ENCODE results near the gene CFDP1. TPM values are rescaled to one million over a fixed set of nuclear protein-coding genes. Genes with fewer than 3 reads are reported as not detected.
"Not testable (repeated sequence)": the region's sequence is repeated elsewhere in the genome, so short reads cannot be mapped to it uniquely, and the experiment has no call there.

Gene CFDP1
- total and polyA plus RNA-seq, 4 donors = 44.8 to 105 (median 64.1) TPM

GRCh38 chr16:75281826-75282225 is 151.5 kb downstream of the CFDP1 start:
- Histone ChIP-seq H3K27me3 (ENCODE audit: control insufficient read depth in 3 of 3, insufficient read depth in 3 of 3, low read length in 2 of 3) (no peaks in the 10 kb centered on the region), H3K4me3 (no peak overlapping the region), H3K9ac (ENCODE audit: insufficient read depth in 1 of 2, low read length in 2 of 2) (no peak overlapping the region), H3K4me1 (ENCODE audit: control insufficient read depth in 5 of 5, insufficient read depth in 5 of 5, low read length in 5 of 5) (no peaks in the 10 kb centered on the region), H3K36me3 (ENCODE audit: control insufficient read depth in 4 of 4, insufficient read depth in 4 of 4, low read length in 4 of 4) (no peaks in the 10 kb centered on the region), H3K9me3 (ENCODE audit: control insufficient read depth in 4 of 4, insufficient read depth in 3 of 4, low read length in 3 of 4) (no peaks in the 10 kb centered on the region), H3K27ac (ENCODE audit: low read depth in 1 of 2, low read length in 1 of 2) (no peak overlapping the region)
- no peak for TF ChIP-seq CTCF (IDR thresholded peaks at IDR 0.05; ENCODE audit: control extremely low read depth, extremely low read depth)
- DNase-seq (no peak), ATAC-seq (ENCODE audit: insufficient read depth, low FRiP score) (no peak)
- 83 to 85% methylated on average over 6 of the region's 6 CpGs for WGBS, 2 donors

- not testable (repeated sequence) for H3K9me3 ChIP-seq (ENCODE audit: control insufficient read depth in 4 of 4, insufficient read depth in 3 of 4, low read length in 3 of 4); H3K4me3 ChIP-seq; H3K9ac ChIP-seq (ENCODE audit: insufficient read depth in 1 of 2, low read length in 2 of 2); ATAC-seq (ENCODE audit: insufficient read depth, low FRiP score); H3K36me3 ChIP-seq (ENCODE audit: control insufficient read depth in 4 of 4, insufficient read depth in 4 of 4, low read length in 4 of 4); H3K27ac ChIP-seq (ENCODE audit: low read depth in 1 of 2, low read length in 1 of 2); H3K27me3 ChIP-seq (ENCODE audit: control insufficient read depth in 3 of 3, insufficient read depth in 3 of 3, low read length in 2 of 3); DNase-seq; H3K4me1 ChIP-seq (ENCODE audit: control insufficient read depth in 5 of 5, insufficient read depth in 5 of 5, low read length in 5 of 5)
- 94 to 95% methylated on average over 2 of the region's 2 CpGs for WGBS, 2 donors
Measured at GRCh38 chr16:75281009-75281408, 152.3 kb downstream of the CFDP1 start.

- 75 to 84% methylated on average over 8 of the region's 8 CpGs for WGBS, 2 donors
- no peak for ATAC-seq (ENCODE audit: insufficient read depth, low FRiP score)
- TF ChIP-seq CTCF (IDR thresholded peaks at IDR 0.05; ENCODE audit: control extremely low read depth, extremely low read depth) = no peak
Measured at GRCh38 chr16:75280331-75280804, 152.9 kb downstream of the CFDP1 start.

GRCh38 chr16:75279305-75279704 is 154.0 kb downstream of the CFDP1 start:
- no peak for TF ChIP-seq CTCF (IDR thresholded peaks at IDR 0.05; ENCODE audit: control extremely low read depth, extremely low read depth)
- Histone ChIP-seq H3K27me3 (ENCODE audit: control insufficient read depth in 3 of 3, insufficient read depth in 3 of 3, low read length in 2 of 3) (no peaks in the 10 kb centered on the region), H3K36me3 (ENCODE audit: control insufficient read depth in 4 of 4, insufficient read depth in 4 of 4, low read length in 4 of 4) (no peaks in the 10 kb centered on the region), H3K4me1 (ENCODE audit: control insufficient read depth in 5 of 5, insufficient read depth in 5 of 5, low read length in 5 of 5) (no peaks in the 10 kb centered on the region), H3K4me3 (no peak overlapping the region), H3K9ac (ENCODE audit: insufficient read depth in 1 of 2, low read length in 2 of 2) (no peak overlapping the region), H3K9me3 (ENCODE audit: control insufficient read depth in 4 of 4, insufficient read depth in 3 of 4, low read length in 3 of 4) (no peaks in the 10 kb centered on the region), H3K27ac (ENCODE audit: low read depth in 1 of 2, low read length in 1 of 2) (no peak overlapping the region)
- DNase-seq = no peak
- 23 to 41% methylated on average over 10 of the region's 10 CpGs for WGBS, 2 donors
- ATAC-seq (ENCODE audit: insufficient read depth, low FRiP score) = no peak

More at GRCh38 chr16:75280331-75280804, 152.9 kb downstream of the CFDP1 start:
- Histone ChIP-seq H3K9me3 (ENCODE audit: control insufficient read depth in 4 of 4, insufficient read depth in 3 of 4, low read length in 3 of 4) (no peaks in the 10 kb centered on the region), H3K27me3 (ENCODE audit: control insufficient read depth in 3 of 3, insufficient read depth in 3 of 3, low read length in 2 of 3) (no peaks in the 10 kb centered on the region), H3K36me3 (ENCODE audit: control insufficient read depth in 4 of 4, insufficient read depth in 4 of 4, low read length in 4 of 4) (no peaks in the 10 kb centered on the region), H3K27ac (ENCODE audit: low read depth in 1 of 2, low read length in 1 of 2) (no peak overlapping the region), H3K9ac (ENCODE audit: insufficient read depth in 1 of 2, low read length in 2 of 2) (no peak overlapping the region), H3K4me3 (no peak overlapping the region), H3K4me1 (ENCODE audit: control insufficient read depth in 5 of 5, insufficient read depth in 5 of 5, low read length in 5 of 5) (no peaks in the 10 kb centered on the region)
- DNase-seq = no peak
